ENCODE measurements around the gene SINHCAF. TPM values are rescaled to one million over a fixed set of nuclear protein-coding genes. Genes with fewer than 3 reads are reported as not detected.

Gene SINHCAF
- total RNA-seq, 1 experiment from 2014 or later = 127 TPM

DNA sequence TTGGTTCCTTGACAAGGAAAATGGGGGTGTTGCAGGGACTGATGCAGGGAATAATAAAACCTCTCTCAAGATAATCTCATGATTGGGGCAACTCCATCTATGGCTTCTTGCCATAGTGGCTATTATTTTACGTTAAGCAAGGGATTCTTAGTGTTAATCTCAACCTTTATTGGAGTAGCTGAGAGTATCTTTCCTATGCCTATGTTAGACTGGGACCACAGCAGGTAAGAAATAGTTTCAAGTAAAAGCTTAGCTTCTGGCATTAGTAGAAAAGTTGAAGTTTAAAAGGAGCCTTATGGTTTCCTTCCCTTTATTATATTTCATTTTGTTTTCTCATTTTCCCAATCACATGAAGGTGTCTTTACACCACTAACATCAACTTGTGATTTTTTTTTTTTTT is 16.7 kb downstream of the SINHCAF start:
- BruUV-seq (replicated peaks) = no TSS peak
- peaks cover 16% of the 10 kb centered on the region for H3K4me1 Mint-ChIP-seq (ENCODE audit: low read depth, unreplicated experiment)
- TF ChIP-seq, protein P1, sequence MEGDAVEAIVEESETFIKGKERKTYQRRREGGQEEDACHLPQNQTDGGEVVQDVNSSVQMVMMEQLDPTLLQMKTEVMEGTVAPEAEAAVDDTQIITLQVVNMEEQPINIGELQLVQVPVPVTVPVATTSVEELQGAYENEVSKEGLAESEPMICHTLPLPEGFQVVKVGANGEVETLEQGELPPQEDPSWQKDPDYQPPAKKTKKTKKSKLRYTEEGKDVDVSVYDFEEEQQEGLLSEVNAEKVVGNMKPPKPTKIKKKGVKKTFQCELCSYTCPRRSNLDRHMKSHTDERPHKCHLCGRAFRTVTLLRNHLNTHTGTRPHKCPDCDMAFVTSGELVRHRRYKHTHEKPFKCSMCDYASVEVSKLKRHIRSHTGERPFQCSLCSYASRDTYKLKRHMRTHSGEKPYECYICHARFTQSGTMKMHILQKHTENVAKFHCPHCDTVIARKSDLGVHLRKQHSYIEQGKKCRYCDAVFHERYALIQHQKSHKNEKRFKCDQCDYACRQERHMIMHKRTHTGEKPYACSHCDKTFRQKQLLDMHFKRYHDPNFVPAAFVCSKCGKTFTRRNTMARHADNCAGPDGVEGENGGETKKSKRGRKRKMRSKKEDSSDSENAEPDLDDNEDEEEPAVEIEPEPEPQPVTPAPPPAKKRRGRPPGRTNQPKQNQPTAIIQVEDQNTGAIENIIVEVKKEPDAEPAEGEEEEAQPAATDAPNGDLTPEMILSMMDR (IDR thresholded peaks at IDR 0.05; ENCODE audit: unreplicated experiment) = no peak
- H3K27ac Mint-ChIP-seq (ENCODE audit: unreplicated experiment) = no peak overlapping the region
- H3K9me3 Mint-ChIP-seq (ENCODE audit: low read depth, unreplicated experiment) = no peaks in the 10 kb centered on the region
- peaks cover 36% of the 10 kb centered on the region for H3K36me3 Mint-ChIP-seq (ENCODE audit: insufficient read depth, unreplicated experiment)
- CTCF ChIA-PET = interaction anchor here (0.6 kb wide), 1 partner anchor 27 kb away, joined by 3 read pairs; no protein-coding TSS in a partner anchor
- H3K27me3 Mint-ChIP-seq (ENCODE audit: unreplicated experiment) = no peaks in the 10 kb centered on the region
- intact Hi-C loops (cut with micrococcal nuclease; ENCODE audit: unreplicated experiment) = no loop called here
- no peak for DNase-seq
- H3K4me3 Mint-ChIP-seq (ENCODE audit: low read depth, unreplicated experiment) = no peak overlapping the region

- no peak for DNase-seq
- TF ChIP-seq, protein P1 (IDR thresholded peaks at IDR 0.05; ENCODE audit: unreplicated experiment) = no peak
- Mint-ChIP-seq H3K27ac (ENCODE audit: unreplicated experiment) (no peak overlapping the region), H3K27me3 (ENCODE audit: unreplicated experiment) (no peaks in the 10 kb centered on the region), H3K36me3 (ENCODE audit: insufficient read depth, unreplicated experiment) (peaks cover 39% of the 10 kb centered on the region), H3K4me1 (ENCODE audit: low read depth, unreplicated experiment) (peaks cover 17% of the 10 kb centered on the region), H3K4me3 (ENCODE audit: low read depth, unreplicated experiment) (no peak overlapping the region), H3K9me3 (ENCODE audit: low read depth, unreplicated experiment) (no peaks in the 10 kb centered on the region)
- BruUV-seq (replicated peaks) = no TSS peak
- CTCF ChIA-PET = no interaction called here
- intact Hi-C loops (cut with micrococcal nuclease; ENCODE audit: unreplicated experiment) = no loop called here
These were observed 17.8 kb downstream of the SINHCAF start for GRCh38 chr12:31308116-31308515.

- DNase-seq = no peak
- intact Hi-C loops (cut with micrococcal nuclease; ENCODE audit: unreplicated experiment) = no loop called here
- no TSS peak for BruUV-seq (replicated peaks)
- CTCF ChIA-PET = no interaction called here
- Mint-ChIP-seq H3K27me3 (ENCODE audit: unreplicated experiment) (no peaks in the 10 kb centered on the region), H3K27ac (ENCODE audit: unreplicated experiment) (no peak overlapping the region), H3K9me3 (ENCODE audit: low read depth, unreplicated experiment) (no peaks in the 10 kb centered on the region), H3K4me3 (ENCODE audit: low read depth, unreplicated experiment) (no peak overlapping the region), H3K36me3 (ENCODE audit: insufficient read depth, unreplicated experiment) (peaks cover 26% of the 10 kb centered on the region), H3K4me1 (ENCODE audit: low read depth, unreplicated experiment) (peaks cover 24% of the 10 kb centered on the region)
- TF ChIP-seq, protein P1 (IDR thresholded peaks at IDR 0.05; ENCODE audit: unreplicated experiment) = no peak
These were observed 19.1 kb downstream of the SINHCAF start for GRCh38 chr12:31306866-31307265.

DNA sequence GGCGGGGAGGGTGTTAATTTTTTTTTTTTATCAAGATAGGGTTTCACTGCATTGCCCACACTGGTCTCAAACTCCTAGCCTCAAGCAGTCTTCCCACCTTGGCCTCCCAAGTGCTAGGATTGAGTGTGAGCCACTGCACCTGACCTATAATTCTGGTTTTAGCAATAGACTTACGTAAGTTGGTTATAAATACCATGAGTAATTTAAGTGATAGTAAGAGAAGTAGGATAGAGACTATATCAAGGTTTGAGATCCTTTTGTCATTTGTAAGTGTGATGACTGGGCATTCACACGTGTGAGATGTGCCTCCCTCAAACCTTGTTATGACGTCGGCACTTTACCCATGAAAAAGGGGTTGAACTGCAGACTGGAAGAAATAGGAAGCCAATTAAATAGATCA is 22.5 kb downstream of the SINHCAF start:
- H3K9me3 Mint-ChIP-seq (ENCODE audit: low read depth, unreplicated experiment) = no peaks in the 10 kb centered on the region
- H3K27ac Mint-ChIP-seq (ENCODE audit: unreplicated experiment) = no peak overlapping the region
- H3K4me3 Mint-ChIP-seq (ENCODE audit: low read depth, unreplicated experiment) = no peak overlapping the region
- intact Hi-C loops (cut with micrococcal nuclease; ENCODE audit: unreplicated experiment) = no loop called here
- no peak for DNase-seq
- no peaks in the 10 kb centered on the region for H3K27me3 Mint-ChIP-seq (ENCODE audit: unreplicated experiment)
- H3K4me1 Mint-ChIP-seq (ENCODE audit: low read depth, unreplicated experiment) = peaks cover 24% of the 10 kb centered on the region
- TF ChIP-seq, protein P1 (IDR thresholded peaks at IDR 0.05; ENCODE audit: unreplicated experiment) = no peak
- no TSS peak for BruUV-seq (replicated peaks)
- H3K36me3 Mint-ChIP-seq (ENCODE audit: insufficient read depth, unreplicated experiment) = peaks cover 25% of the 10 kb centered on the region
- CTCF ChIA-PET = no interaction called here
